Measurements from ENCODE around the gene NAALAD2. TPM values are rescaled to one million over a fixed set of nuclear protein-coding genes. Genes with fewer than 3 reads are reported as not detected.
"Not testable (repeated sequence)": the region's sequence is repeated elsewhere in the genome, so short reads cannot be mapped to it uniquely, and the experiment has no call there.

NAALAD2 gene
- total RNA-seq, 5 donors from 2014 or later (not counting 1 experiment from before 2014, with no cell fraction given) = not detected

- no peaks in the 10 kb centered on the region for H3K27me3 Mint-ChIP-seq
- Histone ChIP-seq H3K4me1 (ENCODE audit: control insufficient read depth in 1 of 2, extremely low read depth in 1 of 2, insufficient read depth in 2 of 2, low read length in 2 of 2) (no peaks in the 10 kb centered on the region), H3K27ac (ENCODE audit: low read length) (no peak overlapping the region), H3K4me3 (ENCODE audit: control insufficient read depth in 1 of 2, extremely low read depth in 1 of 2, low read length in 1 of 2) (no peak overlapping the region), H3K9me3 (no peaks in the 10 kb centered on the region), H3K36me3 (ENCODE audit: control insufficient read depth in 2 of 2, extremely low read depth in 1 of 2, insufficient read depth in 1 of 2, low read length in 1 of 2) (peaks cover 0 to 32% of the 10 kb centered on the region in 2 donors), H3K27me3 (replicated peaks in 1 of 2; ENCODE audit: control insufficient read depth in 2 of 2, extremely low read depth in 1 of 2, insufficient read depth in 2 of 2, low read length in 1 of 2) (no peaks in the 10 kb centered on the region)
- H3K4me1 Mint-ChIP-seq = peaks cover 17 to 24% (median 24%) of the 10 kb centered on the region in 3 donors
- ATAC-seq (replicated peaks in 1 of 4) (no peak), DNase-seq (no peak)
- H3K36me3 Mint-ChIP-seq = peaks cover 33% of the 10 kb centered on the region
- CTCF ChIA-PET = interaction anchor here (0.6 to 3.0 kb wide), 8 partner anchors 8 to 1017 kb away, joined by 3 to 17 read pairs (median 4); partner anchors contain the start of gene CHORDC1 (in 1 of the 2)
- 89% methylated on average over 7 of the region's 13 CpGs for WGBS (ENCODE audit: insufficient coverage)
- H3K4me3 Mint-ChIP-seq = no peak overlapping the region
- H3K27ac Mint-ChIP-seq = no peak overlapping the region
- POLR2A ChIA-PET = no interaction called here
- H3K9me3 Mint-ChIP-seq = no peaks in the 10 kb centered on the region
These were observed 69.9 kb downstream of the NAALAD2 start for GRCh38 chr11:90204407-90204806.

GRCh38 chr11:90204832-90205646, 70.6 kb downstream of the NAALAD2 start:
- POLR2A ChIA-PET = no interaction called here
- H3K36me3 Mint-ChIP-seq = peaks cover 38% of the 10 kb centered on the region
- Histone ChIP-seq H3K36me3 (ENCODE audit: control insufficient read depth in 2 of 2, extremely low read depth in 1 of 2, insufficient read depth in 1 of 2, low read length in 1 of 2) (peaks cover 0 to 37% of the 10 kb centered on the region in 2 donors), H3K9me3 (no peaks in the 10 kb centered on the region), H3K4me1 (ENCODE audit: control insufficient read depth in 1 of 2, extremely low read depth in 1 of 2, insufficient read depth in 2 of 2, low read length in 2 of 2) (no peaks in the 10 kb centered on the region), H3K27ac (ENCODE audit: low read length) (no peak overlapping the region), H3K4me3 (ENCODE audit: control insufficient read depth in 1 of 2, extremely low read depth in 1 of 2, low read length in 1 of 2) (no peak overlapping the region), H3K27me3 (replicated peaks in 1 of 2; ENCODE audit: control insufficient read depth in 2 of 2, extremely low read depth in 1 of 2, insufficient read depth in 2 of 2, low read length in 1 of 2) (no peaks in the 10 kb centered on the region)
- peak in 2 of 4 experiments; percentile 59 to 64 for ATAC-seq (replicated peaks in 1 of 4)
- peak overlapping the region; percentile 2 to 40 for H3K27ac Mint-ChIP-seq
- no CpG with 5 or more reads among the region's 3 CpGs for whole genome bisulfite sequencing (ENCODE audit: insufficient coverage)
- no peaks in the 10 kb centered on the region for H3K9me3 Mint-ChIP-seq
- CTCF ChIA-PET = interaction anchor here (0.6 to 3.0 kb wide), 13 partner anchors 9 to 1017 kb away, joined by 3 to 17 read pairs (median 3); partner anchors contain the start of gene CHORDC1 (in 2 of the 2)
- H3K4me3 Mint-ChIP-seq = no peak overlapping the region
- no peaks in the 10 kb centered on the region for H3K27me3 Mint-ChIP-seq
- DNase-seq = peak in 1 of 35 experiments; percentile 70
- peaks cover 19 to 24% (median 24%) of the 10 kb centered on the region in 3 donors for H3K4me1 Mint-ChIP-seq

GRCh38 chr11:90207992-90208391, 73.5 kb downstream of the NAALAD2 start:
- WGBS (ENCODE audit: insufficient coverage) = 84% methylated on average over 5 of the region's 10 CpGs
- H3K4me1 ChIP-seq (ENCODE audit: control insufficient read depth in 1 of 2, extremely low read depth in 1 of 2, insufficient read depth in 2 of 2, low read length in 2 of 2); H3K27ac ChIP-seq (ENCODE audit: low read length); H3K27ac Mint-ChIP-seq; H3K27me3 Mint-ChIP-seq; DNase-seq; CTCF ChIA-PET; H3K9me3 Mint-ChIP-seq; H3K9me3 ChIP-seq; H3K27me3 ChIP-seq (replicated peaks in 1 of 2; ENCODE audit: control insufficient read depth in 2 of 2, extremely low read depth in 1 of 2, insufficient read depth in 2 of 2, low read length in 1 of 2); ATAC-seq (replicated peaks in 1 of 4); H3K4me3 ChIP-seq (ENCODE audit: control insufficient read depth in 1 of 2, extremely low read depth in 1 of 2, low read length in 1 of 2); H3K4me3 Mint-ChIP-seq; POLR2A ChIA-PET: not testable (repeated sequence)
- H3K36me3 ChIP-seq (ENCODE audit: control insufficient read depth in 2 of 2, extremely low read depth in 1 of 2, insufficient read depth in 1 of 2, low read length in 1 of 2) = peaks cover 0 to 57% of the 10 kb centered on the region in 2 donors
- H3K4me1 Mint-ChIP-seq = peaks cover 12 to 18% (median 16%) of the 10 kb centered on the region in 3 donors
- H3K36me3 Mint-ChIP-seq = peaks cover 27% of the 10 kb centered on the region

GRCh38 chr11:90208857-90209256, 74.4 kb downstream of the NAALAD2 start:
- H3K27me3 Mint-ChIP-seq = no peaks in the 10 kb centered on the region
- no peaks in the 10 kb centered on the region for H3K27me3 ChIP-seq (replicated peaks in 1 of 2; ENCODE audit: control insufficient read depth in 2 of 2, extremely low read depth in 1 of 2, insufficient read depth in 2 of 2, low read length in 1 of 2)
- H3K36me3 Mint-ChIP-seq = peaks cover 27% of the 10 kb centered on the region
- no peaks in the 10 kb centered on the region for H3K9me3 Mint-ChIP-seq
- no peak overlapping the region for H3K4me3 Mint-ChIP-seq
- ChIA-PET CTCF (no interaction called here), POLR2A (no interaction called here)
- no peak overlapping the region for H3K4me3 ChIP-seq (ENCODE audit: control insufficient read depth in 1 of 2, extremely low read depth in 1 of 2, low read length in 1 of 2)
- H3K36me3 ChIP-seq (ENCODE audit: control insufficient read depth in 2 of 2, extremely low read depth in 1 of 2, insufficient read depth in 1 of 2, low read length in 1 of 2) = peaks cover 0 to 62% of the 10 kb centered on the region in 2 donors
- ATAC-seq (replicated peaks in 1 of 4) = no peak
- H3K4me1 Mint-ChIP-seq = peaks cover 18 to 19% (median 19%) of the 10 kb centered on the region in 3 donors
- H3K27ac Mint-ChIP-seq = peak overlapping the region; percentile 2 to 5
- WGBS (ENCODE audit: insufficient coverage) = 96% methylated on average over 2 of the region's 2 CpGs
- DNase-seq = no peak
- H3K4me1 ChIP-seq (ENCODE audit: control insufficient read depth in 1 of 2, extremely low read depth in 1 of 2, insufficient read depth in 2 of 2, low read length in 2 of 2) = no peaks in the 10 kb centered on the region
- H3K9me3 ChIP-seq = no peaks in the 10 kb centered on the region
- no peak overlapping the region for H3K27ac ChIP-seq (ENCODE audit: low read length)

GRCh38 chr11:90213322-90213721, 78.9 kb downstream of the NAALAD2 start:
- no peak for DNase-seq
- ChIA-PET POLR2A (no interaction called here), CTCF (interaction anchor here (1.6 to 2.0 kb wide), 2 partner anchors 8 to 9 kb away, joined by 11 to 17 read pairs; no protein-coding TSS in a partner anchor)
- Mint-ChIP-seq H3K27me3 (no peaks in the 10 kb centered on the region), H3K9me3 (no peaks in the 10 kb centered on the region), H3K36me3 (peaks cover 20% of the 10 kb centered on the region), H3K4me1 (peaks cover 32 to 41% (median 37%) of the 10 kb centered on the region in 3 donors), H3K4me3 (no peak overlapping the region), H3K27ac (peak overlapping the region; percentile 12 to 60)
- no peak for ATAC-seq (replicated peaks in 1 of 4)
- WGBS (ENCODE audit: insufficient coverage) = no CpG with 5 or more reads among the region's 3 CpGs
- peaks cover 0 to 4% of the 10 kb centered on the region in 2 experiments for H3K4me1 ChIP-seq (ENCODE audit: control insufficient read depth in 1 of 2, extremely low read depth in 1 of 2, insufficient read depth in 2 of 2, low read length in 2 of 2)
- no peaks in the 10 kb centered on the region for H3K9me3 ChIP-seq
- H3K36me3 ChIP-seq (ENCODE audit: control insufficient read depth in 2 of 2, extremely low read depth in 1 of 2, insufficient read depth in 1 of 2, low read length in 1 of 2) = peaks cover 0 to 54% of the 10 kb centered on the region in 2 donors
- no peak overlapping the region for H3K27ac ChIP-seq (ENCODE audit: low read length)
- no peak overlapping the region for H3K4me3 ChIP-seq (ENCODE audit: control insufficient read depth in 1 of 2, extremely low read depth in 1 of 2, low read length in 1 of 2)
- no peaks in the 10 kb centered on the region for H3K27me3 ChIP-seq (replicated peaks in 1 of 2; ENCODE audit: control insufficient read depth in 2 of 2, extremely low read depth in 1 of 2, insufficient read depth in 2 of 2, low read length in 1 of 2)

- H3K4me3 ChIP-seq (ENCODE audit: control insufficient read depth in 1 of 2, extremely low read depth in 1 of 2, low read length in 1 of 2) = no peak overlapping the region
- Mint-ChIP-seq H3K4me3 (peak overlapping the region in 1 of 3 donors; percentile 36), H3K27ac (peak overlapping the region; percentile 5 to 13), H3K9me3 (no peaks in the 10 kb centered on the region), H3K4me1 (peaks cover 59 to 70% (median 65%) of the 10 kb centered on the region in 3 donors), H3K27me3 (no peaks in the 10 kb centered on the region), H3K36me3 (peaks cover 16% of the 10 kb centered on the region)
- no peak overlapping the region for H3K27ac ChIP-seq (ENCODE audit: low read length)
- ChIA-PET CTCF (no interaction called here), POLR2A (no interaction called here)
- H3K27me3 ChIP-seq (replicated peaks in 1 of 2; ENCODE audit: control insufficient read depth in 2 of 2, extremely low read depth in 1 of 2, insufficient read depth in 2 of 2, low read length in 1 of 2) = no peaks in the 10 kb centered on the region
- DNase-seq (no peak), ATAC-seq (replicated peaks in 1 of 4) (no peak)
- no peaks in the 10 kb centered on the region for H3K9me3 ChIP-seq
- WGBS (ENCODE audit: insufficient coverage) = 100% methylated on average over 3 of the region's 5 CpGs
- peaks cover 12 to 19% of the 10 kb centered on the region in 2 experiments for H3K4me1 ChIP-seq (ENCODE audit: control insufficient read depth in 1 of 2, extremely low read depth in 1 of 2, insufficient read depth in 2 of 2, low read length in 2 of 2)
- H3K36me3 ChIP-seq (ENCODE audit: control insufficient read depth in 2 of 2, extremely low read depth in 1 of 2, insufficient read depth in 1 of 2, low read length in 1 of 2) = peaks cover 0 to 33% of the 10 kb centered on the region in 2 donors
These were observed 82.1 kb downstream of the NAALAD2 start for GRCh38 chr11:90216611-90217010.

All from T-cell (primary cell).